Neuron (in vitro differentiated cells): ENCODE results near the gene HTD2.

Experiments used
- H2AFZ ChIP-seq: one replicate; pipeline ENCODE4 v1.6.1; 2013; ENCODE audit warnings: low read depth, mild to moderate bottlenecking, inconsistent platforms, low read length, moderate library complexity
- H3K27me3 ChIP-seq: one replicate; pipeline ENCODE4 v1.6.1; 2013; ENCODE audit warnings: low read length; ENCODE audit not compliant: insufficient read depth
- H3K36me3 ChIP-seq: one replicate; pipeline ENCODE4 v1.6.1; 2013; ENCODE audit warnings: low read length; ENCODE audit not compliant: insufficient read depth
- H3K4me1 ChIP-seq: one replicate; pipeline ENCODE4 v1.6.1; 2013; ENCODE audit warnings: low read length; ENCODE audit not compliant: insufficient read depth
- H3K4me3 ChIP-seq: 2 replicates; pipeline ENCODE4 v1.5.1; 2013; ENCODE audit warnings: mild to moderate bottlenecking, low read length, moderate library complexity
- H3K9me3 ChIP-seq: one replicate; pipeline ENCODE4 v1.6.1; 2013; ENCODE audit warnings: low read length

The HTD2 gene

GRCh38 chr3:58358092-58358491, 51.8 kb downstream of the HTD2 start:
- Histone ChIP-seq H3K27me3 (no peaks in the 10 kb centered on the region), H3K36me3 (no peaks in the 10 kb centered on the region), H3K4me1 (no peaks in the 10 kb centered on the region), H3K4me3 (no peak overlapping the region), H2AFZ (no peak overlapping the region), H3K9me3 (no peaks in the 10 kb centered on the region)

DNA sequence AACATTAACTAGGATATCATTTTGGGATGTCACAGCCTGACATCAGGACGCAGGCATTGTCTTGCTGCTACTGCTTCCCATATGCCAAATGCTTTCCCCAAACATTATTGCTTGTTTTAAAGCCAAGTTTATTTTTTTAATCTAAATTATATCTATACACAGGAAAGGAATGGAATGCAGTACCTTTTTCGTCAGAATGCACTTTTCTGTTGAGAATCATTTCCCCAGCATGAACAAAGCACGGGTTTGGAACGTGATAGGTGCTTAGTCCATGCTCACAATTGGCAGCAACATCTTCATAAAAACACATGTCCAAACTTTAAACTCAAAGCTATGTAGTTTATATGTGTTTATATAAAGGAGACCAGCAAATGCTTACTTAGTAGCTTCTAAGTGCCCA, 52.5 kb downstream of the HTD2 start:
- Histone ChIP-seq H3K27me3 (no peaks in the 10 kb centered on the region), H3K9me3 (no peaks in the 10 kb centered on the region), H3K36me3 (no peaks in the 10 kb centered on the region), H3K4me3 (no peak overlapping the region), H2AFZ (no peak overlapping the region), H3K4me1 (no peaks in the 10 kb centered on the region)

DNA sequence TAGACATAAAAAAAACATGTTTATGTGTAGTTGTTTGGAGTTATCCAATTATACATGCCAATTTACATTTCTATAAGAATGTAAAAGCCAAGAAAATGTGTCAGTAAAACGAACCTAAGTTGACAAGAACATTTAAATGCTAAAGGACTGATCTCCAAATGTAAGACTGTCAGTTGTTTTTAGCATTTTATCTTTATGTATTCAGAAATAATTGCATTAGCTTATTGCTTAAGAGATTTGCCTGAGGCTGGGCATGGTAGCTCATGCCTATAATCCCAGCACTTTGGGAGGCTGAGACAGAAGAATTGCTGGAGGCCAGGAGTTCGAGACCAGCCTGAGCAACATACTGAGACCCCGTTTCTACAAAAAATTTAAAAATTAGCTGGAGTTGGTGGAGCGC, 53.3 kb downstream of the HTD2 start:
- no peak overlapping the region for H3K4me3 ChIP-seq
- H3K4me1 ChIP-seq: no peaks in the 10 kb centered on the region
- no peaks in the 10 kb centered on the region for H3K9me3 ChIP-seq
- H3K27me3 ChIP-seq: no peaks in the 10 kb centered on the region
- no peaks in the 10 kb centered on the region for H3K36me3 ChIP-seq
- no peak overlapping the region for H2AFZ ChIP-seq

DNA sequence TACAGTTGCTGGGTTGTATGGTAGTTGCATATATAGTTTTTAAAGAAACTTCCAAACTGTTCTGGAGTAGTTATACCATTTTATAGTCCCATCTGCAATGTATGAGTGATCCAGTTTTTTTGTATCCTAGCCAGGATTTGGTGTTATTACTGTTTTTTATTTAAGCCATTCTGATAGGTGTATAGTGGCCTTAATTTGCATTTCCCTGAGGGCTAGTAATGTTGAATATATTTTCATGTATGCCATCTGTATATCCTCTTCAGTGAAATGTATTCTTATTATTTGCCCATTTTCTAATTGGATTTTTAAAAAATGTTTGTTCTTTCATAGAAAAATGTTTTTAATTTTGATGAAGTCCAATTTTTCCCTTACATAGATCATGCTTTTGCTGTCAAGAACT, 55.5 kb downstream of the HTD2 start:
- Histone ChIP-seq H3K36me3 (no peaks in the 10 kb centered on the region), H2AFZ (no peak overlapping the region), H3K4me1 (no peaks in the 10 kb centered on the region), H3K9me3 (no peaks in the 10 kb centered on the region), H3K27me3 (no peaks in the 10 kb centered on the region), H3K4me3 (no peak overlapping the region)

GRCh38 chr3:58366699-58367098, 60.4 kb downstream of the HTD2 start:
- no peaks in the 10 kb centered on the region for H3K36me3 ChIP-seq
- no peaks in the 10 kb centered on the region for H3K27me3 ChIP-seq
- no peaks in the 10 kb centered on the region for H3K9me3 ChIP-seq
- no peak overlapping the region for H3K4me3 ChIP-seq
- peaks cover 4% of the 10 kb centered on the region for H3K4me1 ChIP-seq
- no peak overlapping the region for H2AFZ ChIP-seq

DNA sequence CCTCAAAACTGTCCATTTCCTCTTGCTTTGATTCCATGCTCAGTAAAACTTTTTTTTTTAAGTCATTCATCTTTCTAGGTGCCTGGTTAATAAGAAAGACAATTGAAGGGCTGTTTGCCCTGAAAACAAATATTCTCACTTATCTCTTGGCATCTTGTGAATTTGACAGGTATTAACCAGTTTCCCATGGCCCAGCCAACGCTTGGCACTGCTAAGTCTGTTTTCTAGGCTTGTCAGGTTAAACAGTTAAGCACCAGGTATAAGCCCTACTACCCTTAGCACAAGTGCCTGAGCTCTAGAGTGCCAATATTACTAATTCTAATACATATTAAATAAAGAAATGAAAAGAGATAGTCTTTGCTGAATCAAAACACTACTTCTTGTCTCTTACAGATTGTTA, 62.7 kb downstream of the HTD2 start:
- H3K36me3 ChIP-seq: no peaks in the 10 kb centered on the region
- H3K27me3 ChIP-seq: no peaks in the 10 kb centered on the region
- H3K9me3 ChIP-seq: no peaks in the 10 kb centered on the region
- H3K4me3 ChIP-seq: no peak overlapping the region
- no peak overlapping the region for H2AFZ ChIP-seq
- H3K4me1 ChIP-seq: peaks cover 4% of the 10 kb centered on the region
